Chondrocyte (in vitro differentiated cells): ENCODE measurements around the gene TMEM158. TPM values are rescaled to one million over a fixed set of nuclear protein-coding genes. Genes with fewer than 3 reads are reported as not detected.

ENCODE experiments used
- DNase-seq: peaks from one replicate; pipeline ENCODE4 v3.0.0; 2021; ENCODE audit warnings: mixed read lengths, low spot score
- H3K27ac Mint-ChIP-seq: one replicate; pipeline ENCODE4 v1.8.0; 2021; ENCODE audit warnings: mild to moderate bottlenecking, moderate library complexity, mixed read lengths; ENCODE audit not compliant: unreplicated experiment
- H3K27me3 Mint-ChIP-seq: 2 replicates; pipeline ENCODE4 v1.8.0; 2021; ENCODE audit warnings: low read depth, mixed read lengths
- H3K36me3 Mint-ChIP-seq: 2 replicates; pipeline ENCODE4 v1.8.0; 2021; ENCODE audit warnings: low read depth, mixed read lengths
- H3K4me1 Mint-ChIP-seq: 2 replicates; pipeline ENCODE4 v1.8.0; 2021; ENCODE audit warnings: low read depth, mild to moderate bottlenecking, mixed read lengths
- H3K4me3 Mint-ChIP-seq: one replicate; pipeline ENCODE4 v1.8.0; 2021; ENCODE audit warnings: mild to moderate bottlenecking, moderate library complexity, mixed read lengths; ENCODE audit not compliant: unreplicated experiment
- H3K9me3 Mint-ChIP-seq: 2 replicates; pipeline ENCODE4 v1.8.0; 2021; ENCODE audit warnings: low read depth, mixed read lengths
- total RNA-seq: library from RNA; stranded (reverse); gene quantifications from 3 replicates; pipeline ENCODE4 v1.2.1, GENCODE V29; 2021
- TF ChIP-seq, protein P1 (sequence below): fragments of 200-600 bp; sonication (generic); IDR thresholded peaks from 2 replicates; pipeline ENCODE4 v1.5.0; 2021; ENCODE audit warnings: antibody characterized with exemption, mild to moderate bottlenecking, moderate library complexity

The TMEM158 gene
- total RNA-seq, 1 donor from 2014 or later = 6.9 TPM

DNA sequence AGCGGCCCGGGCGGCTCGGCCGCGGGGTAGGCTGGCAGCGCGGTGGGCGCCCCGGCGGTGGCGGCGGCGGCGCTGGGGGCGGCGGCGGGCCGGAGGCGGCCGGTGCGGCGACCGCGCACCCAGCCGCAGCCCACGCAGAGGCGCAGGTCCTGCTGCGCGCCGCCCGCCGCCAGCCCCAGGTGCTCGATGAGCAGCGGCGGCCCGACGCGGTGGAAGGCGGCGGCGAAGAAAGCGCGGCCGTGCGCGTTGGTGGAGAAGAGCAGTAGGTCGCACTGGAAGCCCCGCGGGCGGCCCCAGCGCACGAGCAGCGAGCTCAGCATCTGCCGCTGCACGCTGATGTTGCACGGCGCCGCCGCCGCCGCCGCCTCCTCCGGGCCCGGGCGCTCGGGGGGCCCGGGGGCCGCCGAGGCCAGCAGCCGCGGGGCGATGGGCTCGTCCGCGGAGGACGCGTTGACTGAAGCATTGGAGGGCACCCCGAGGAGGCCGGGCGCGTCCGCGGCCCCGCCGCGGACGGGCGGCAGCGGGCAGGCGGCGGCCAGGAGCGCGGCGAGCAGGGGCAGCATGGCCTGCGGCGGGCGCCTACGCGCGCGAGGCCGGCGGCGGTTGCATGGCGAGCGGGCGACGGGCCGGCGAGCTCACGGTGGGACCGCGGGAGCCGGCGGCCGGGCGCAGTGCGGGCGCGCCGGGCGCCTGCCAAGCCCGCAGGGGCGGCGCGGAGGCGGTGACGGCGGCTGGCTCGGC lies 452 bp downstream of the TMEM158 start:
- H3K27me3 Mint-ChIP-seq = peaks cover 23% of the 10 kb centered on the region
- peak overlapping the region; percentile 82 for H3K4me3 Mint-ChIP-seq
- DNase-seq = no peak
- H3K4me1 Mint-ChIP-seq = peaks cover 20% of the 10 kb centered on the region
- TF ChIP-seq, protein P1, sequence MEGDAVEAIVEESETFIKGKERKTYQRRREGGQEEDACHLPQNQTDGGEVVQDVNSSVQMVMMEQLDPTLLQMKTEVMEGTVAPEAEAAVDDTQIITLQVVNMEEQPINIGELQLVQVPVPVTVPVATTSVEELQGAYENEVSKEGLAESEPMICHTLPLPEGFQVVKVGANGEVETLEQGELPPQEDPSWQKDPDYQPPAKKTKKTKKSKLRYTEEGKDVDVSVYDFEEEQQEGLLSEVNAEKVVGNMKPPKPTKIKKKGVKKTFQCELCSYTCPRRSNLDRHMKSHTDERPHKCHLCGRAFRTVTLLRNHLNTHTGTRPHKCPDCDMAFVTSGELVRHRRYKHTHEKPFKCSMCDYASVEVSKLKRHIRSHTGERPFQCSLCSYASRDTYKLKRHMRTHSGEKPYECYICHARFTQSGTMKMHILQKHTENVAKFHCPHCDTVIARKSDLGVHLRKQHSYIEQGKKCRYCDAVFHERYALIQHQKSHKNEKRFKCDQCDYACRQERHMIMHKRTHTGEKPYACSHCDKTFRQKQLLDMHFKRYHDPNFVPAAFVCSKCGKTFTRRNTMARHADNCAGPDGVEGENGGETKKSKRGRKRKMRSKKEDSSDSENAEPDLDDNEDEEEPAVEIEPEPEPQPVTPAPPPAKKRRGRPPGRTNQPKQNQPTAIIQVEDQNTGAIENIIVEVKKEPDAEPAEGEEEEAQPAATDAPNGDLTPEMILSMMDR = no peak
- peaks cover 4% of the 10 kb centered on the region for H3K36me3 Mint-ChIP-seq
- no peak overlapping the region for H3K27ac Mint-ChIP-seq
- no peaks in the 10 kb centered on the region for H3K9me3 Mint-ChIP-seq

DNA sequence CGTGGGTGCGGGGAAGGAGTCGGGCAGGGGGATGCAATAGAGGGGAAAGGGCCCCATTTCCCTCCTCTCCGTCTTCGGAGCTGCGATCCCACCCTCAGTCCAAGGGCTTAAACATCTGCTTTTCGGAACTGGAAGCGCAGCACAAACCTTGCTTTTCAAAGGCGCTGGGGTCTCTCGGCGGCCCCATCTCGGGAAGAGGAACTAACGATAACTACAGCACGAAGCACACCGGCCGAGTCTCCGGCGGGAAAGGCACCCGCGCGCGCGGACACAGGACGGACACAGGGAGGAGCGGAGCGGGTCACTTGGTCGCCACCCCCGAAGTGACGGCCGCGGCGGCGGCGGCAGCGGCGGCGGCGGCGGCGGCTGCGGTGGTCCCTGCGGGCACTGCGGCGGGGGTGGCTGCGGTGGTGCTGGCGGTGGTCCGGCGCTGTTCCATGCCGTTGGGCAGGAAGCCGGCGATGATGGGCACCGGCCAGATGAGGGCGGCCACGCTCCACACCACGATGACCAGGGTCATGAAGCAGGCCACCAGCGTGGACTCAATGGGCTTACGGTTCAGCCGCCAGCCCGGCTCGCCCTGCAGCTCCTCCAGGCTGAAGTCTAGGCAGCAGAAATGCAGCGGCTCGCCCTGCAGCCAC lies 1.1 kb downstream of the TMEM158 start:
- peak overlapping the region; percentile 82 for H3K4me3 Mint-ChIP-seq

DNA sequence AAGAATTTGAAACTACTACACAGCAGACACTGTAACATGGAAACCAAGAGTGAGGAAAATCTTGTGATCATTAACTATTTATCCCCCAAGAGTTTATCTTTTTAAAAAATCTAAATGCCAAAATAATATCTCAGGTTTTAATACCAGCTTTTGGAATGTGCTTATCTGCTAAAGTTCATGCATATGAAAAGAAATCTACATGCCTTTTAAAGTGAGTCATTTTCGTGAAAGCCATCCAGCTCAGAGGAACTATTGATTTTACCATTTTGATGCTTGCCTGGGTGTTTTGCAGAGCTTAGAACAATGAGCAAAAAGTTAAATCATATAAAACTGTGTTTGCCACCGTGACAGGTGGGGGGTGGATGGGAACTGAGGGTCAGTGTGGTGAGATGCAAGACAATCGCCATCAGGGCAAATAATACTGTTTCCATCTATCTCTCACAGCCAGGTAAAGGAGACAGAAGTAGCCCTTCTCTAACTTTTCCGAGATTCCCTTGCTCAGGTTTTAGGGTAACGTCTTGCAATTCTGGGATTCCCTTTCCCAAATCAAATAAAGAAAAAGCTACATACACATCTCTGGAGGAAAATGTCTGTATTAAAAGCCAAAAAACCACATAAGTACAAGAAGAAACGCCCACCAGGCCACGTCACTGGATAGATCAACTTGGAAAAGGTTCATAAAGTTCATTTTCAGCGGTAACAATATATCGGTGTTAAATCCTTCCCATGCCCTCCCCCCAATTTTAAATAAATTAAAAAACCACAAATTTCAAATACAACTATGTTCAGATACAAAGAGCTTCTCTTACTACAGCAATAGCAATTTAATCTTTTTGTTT lies 2.0 kb downstream of the TMEM158 start:
- Mint-ChIP-seq H3K4me3 (peak overlapping the region; percentile 59), H3K27me3 (peaks cover 13% of the 10 kb centered on the region), H3K27ac (no peak overlapping the region), H3K36me3 (no peaks in the 10 kb centered on the region), H3K4me1 (peaks cover 24% of the 10 kb centered on the region), H3K9me3 (no peaks in the 10 kb centered on the region)
- TF ChIP-seq, protein P1 = no peak
- no peak for DNase-seq

More for the DNA sequence above, 1.1 kb downstream of the TMEM158 start:
- Mint-ChIP-seq H3K27me3 (peaks cover 21% of the 10 kb centered on the region), H3K36me3 (peaks cover 4% of the 10 kb centered on the region), H3K27ac (no peak overlapping the region), H3K9me3 (no peaks in the 10 kb centered on the region), H3K4me1 (peaks cover 20% of the 10 kb centered on the region)
- TF ChIP-seq, protein P1 = peak; percentile 81
- no peak for DNase-seq

DNA sequence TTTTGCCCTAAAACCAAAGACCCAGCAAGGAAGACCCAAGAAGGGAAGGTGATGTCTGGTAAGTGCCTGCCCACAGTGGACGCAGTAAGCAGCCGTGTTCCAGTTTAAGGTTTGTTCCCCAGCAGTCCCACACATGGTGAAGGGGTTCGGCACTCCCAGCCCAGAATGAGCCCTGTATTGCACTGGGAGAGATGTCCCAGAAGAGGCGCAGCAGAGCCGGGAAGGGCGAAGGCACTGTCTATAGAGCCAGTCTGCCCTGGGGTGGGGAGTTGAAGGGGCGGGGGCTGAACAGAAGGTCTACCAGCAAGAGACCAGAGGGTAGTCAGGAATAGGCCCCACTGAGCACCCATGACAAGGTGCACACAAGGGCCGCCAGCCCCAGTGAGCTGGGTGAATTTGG lies 6.4 kb downstream of the TMEM158 start:
- H3K4me3 Mint-ChIP-seq = no peak overlapping the region
- H3K27ac Mint-ChIP-seq = no peak overlapping the region
- TF ChIP-seq, protein P1 = no peak
- H3K4me1 Mint-ChIP-seq = peaks cover 30% of the 10 kb centered on the region
- DNase-seq = no peak
- no peaks in the 10 kb centered on the region for H3K9me3 Mint-ChIP-seq
- no peaks in the 10 kb centered on the region for H3K36me3 Mint-ChIP-seq
- H3K27me3 Mint-ChIP-seq = no peaks in the 10 kb centered on the region
